Stimulated activated naive CD4-positive, alpha-beta T cell (primary cell): Measurements from ENCODE around the gene RTN1.

Experiments used
- DNase-seq, 6 experiments: peaks; one replicate each; lab custom pipeline; 2025; lab: John Stamatoyannopoulos, UW

The RTN1 gene, protein sequence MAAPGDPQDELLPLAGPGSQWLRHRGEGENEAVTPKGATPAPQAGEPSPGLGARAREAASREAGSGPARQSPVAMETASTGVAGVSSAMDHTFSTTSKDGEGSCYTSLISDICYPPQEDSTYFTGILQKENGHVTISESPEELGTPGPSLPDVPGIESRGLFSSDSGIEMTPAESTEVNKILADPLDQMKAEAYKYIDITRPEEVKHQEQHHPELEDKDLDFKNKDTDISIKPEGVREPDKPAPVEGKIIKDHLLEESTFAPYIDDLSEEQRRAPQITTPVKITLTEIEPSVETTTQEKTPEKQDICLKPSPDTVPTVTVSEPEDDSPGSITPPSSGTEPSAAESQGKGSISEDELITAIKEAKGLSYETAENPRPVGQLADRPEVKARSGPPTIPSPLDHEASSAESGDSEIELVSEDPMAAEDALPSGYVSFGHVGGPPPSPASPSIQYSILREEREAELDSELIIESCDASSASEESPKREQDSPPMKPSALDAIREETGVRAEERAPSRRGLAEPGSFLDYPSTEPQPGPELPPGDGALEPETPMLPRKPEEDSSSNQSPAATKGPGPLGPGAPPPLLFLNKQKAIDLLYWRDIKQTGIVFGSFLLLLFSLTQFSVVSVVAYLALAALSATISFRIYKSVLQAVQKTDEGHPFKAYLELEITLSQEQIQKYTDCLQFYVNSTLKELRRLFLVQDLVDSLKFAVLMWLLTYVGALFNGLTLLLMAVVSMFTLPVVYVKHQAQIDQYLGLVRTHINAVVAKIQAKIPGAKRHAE

DNA sequence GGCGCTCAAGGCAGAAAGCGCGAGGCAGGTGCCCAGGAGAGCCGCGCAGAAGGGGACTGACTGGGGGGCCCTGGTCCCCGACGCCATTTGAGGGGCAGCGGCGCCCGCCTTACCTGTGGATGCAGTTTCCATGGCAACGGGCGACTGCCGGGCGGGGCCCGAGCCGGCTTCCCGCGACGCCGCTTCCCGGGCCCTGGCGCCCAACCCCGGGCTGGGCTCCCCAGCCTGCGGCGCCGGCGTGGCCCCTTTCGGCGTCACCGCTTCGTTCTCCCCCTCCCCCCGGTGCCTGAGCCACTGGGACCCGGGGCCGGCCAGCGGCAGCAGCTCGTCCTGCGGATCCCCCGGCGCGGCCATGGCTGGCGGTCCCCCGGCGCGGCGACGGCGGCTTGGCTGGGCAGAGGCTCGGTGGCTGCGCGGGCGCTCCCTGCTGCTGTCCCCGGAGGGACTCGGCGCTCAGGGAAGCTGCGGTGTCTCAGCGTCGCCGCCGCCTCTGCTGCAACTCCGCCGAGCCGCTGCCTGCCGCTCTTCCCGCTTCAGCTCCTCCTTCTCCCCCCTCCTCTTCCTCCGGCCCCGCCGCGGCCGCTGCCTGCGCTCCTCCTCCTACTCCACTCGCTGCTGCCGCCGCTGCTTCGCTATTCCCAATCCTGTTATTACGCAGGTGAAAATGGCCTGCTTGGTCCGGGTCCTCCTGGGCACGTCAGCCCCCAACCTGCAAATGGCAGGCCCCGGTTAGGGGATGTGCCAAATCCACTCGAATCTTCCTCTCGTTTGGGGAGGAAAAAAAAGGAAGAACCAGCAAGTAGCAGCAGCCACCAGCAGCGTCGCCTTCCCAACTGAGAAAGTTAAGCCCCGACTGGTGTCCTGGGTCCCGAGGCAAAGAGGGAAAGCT, at the start of gene RTN1:
Gene RTN1 (minus strand): TSS at position 500 of the 889 bp plus-strand sequence. CDS start 146 bp downstream, at position 354.
- DNase-seq: no peak

DNA sequence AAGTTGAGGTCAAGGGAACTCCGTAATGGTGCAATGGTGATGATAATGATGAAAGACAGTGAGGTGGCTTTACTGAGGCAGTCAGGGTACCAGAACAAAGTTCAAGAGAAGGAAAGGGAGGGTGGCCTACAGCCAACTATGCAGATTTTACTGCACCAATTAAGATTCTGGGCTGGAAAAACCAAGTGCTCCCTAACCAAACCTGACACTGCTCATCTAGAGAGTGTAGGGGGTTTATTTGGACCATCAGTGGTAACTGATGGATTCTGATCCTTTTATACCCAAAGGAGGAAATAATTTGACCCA, 49.8 kb upstream of the RTN1 start:
- DNase-seq: no peak

DNA sequence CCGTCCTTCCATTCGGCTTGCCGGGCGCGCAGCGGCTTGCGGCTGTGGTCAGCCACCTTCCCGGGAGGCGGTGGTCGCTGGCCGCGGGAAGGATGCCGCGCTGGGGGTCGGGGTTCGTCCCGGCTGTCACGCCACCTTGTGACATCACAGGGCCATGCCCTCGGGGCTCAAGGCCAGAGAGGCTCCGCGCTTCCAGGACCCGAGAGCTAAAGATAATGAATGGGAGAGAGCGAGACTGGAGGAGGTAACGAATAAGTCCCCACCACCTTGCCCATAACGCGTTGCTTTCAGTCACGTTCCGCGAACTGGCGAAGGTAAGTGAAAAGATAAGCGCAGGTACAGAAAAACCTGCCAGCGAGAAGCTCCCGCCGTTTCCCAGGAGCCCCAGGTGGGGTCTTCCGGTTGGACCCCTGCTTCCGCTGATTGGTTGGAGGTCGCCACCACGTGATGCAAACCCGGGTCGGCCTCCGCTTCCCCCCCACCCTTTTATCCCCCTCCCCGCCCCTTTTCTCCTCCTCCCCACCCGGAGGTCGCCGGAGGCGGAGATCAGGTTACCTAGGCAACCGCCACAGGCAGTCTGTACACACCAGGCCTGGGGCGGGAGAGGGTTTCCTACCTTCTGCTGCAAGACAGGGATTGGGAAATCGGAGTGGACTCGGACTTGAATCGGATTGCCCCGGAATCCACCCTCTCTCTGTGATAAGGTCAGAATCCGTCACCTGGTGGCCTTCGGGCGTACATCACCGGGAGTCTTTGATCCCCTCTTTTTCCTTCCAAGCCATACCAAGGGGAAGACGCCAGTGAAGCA, 49.2 kb upstream of the RTN1 start, which contains the start of gene LRRC9:
Gene LRRC9 (plus strand): TSS at position 575 of the 808 bp plus-strand sequence.
- peak in 5 of 6 experiments; percentile 3 to 36 (median 19) for DNase-seq

DNA sequence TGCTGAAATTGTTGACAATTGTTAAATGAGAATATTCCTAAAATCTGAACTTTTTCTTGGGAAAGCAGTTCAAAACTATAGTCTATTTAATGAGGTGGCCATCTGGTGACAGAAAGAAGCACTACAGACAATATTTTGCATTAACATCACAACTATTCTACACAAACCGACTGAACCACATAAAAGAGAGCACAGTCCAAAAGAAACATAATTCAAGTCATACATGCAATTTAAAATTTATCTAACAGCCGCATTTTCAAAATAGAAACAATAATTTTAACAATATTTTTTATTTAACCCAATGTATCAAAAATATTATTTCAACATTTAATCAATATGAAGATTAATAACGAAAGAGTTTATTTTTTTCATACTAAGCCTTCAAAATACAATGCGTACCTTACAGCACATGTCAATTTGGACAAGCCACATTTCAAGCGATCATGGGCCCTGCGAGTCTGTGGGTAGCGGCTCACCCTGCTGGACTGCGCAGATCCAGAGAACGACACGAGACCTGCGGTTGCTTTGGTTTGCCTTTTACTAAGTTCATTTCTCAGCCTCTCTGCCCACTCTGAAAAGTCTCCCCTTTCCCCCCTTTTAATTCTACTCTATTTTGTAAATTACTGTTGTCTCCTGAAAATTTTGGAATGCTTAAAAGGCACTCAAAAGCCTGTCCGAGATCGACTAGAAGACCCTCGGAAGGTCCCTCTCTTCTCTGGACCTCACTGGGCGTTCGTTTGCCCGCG, 48.4 kb upstream of the RTN1 start:
- DNase-seq: peak in 2 of 6 experiments; percentile 12 to 22

DNA sequence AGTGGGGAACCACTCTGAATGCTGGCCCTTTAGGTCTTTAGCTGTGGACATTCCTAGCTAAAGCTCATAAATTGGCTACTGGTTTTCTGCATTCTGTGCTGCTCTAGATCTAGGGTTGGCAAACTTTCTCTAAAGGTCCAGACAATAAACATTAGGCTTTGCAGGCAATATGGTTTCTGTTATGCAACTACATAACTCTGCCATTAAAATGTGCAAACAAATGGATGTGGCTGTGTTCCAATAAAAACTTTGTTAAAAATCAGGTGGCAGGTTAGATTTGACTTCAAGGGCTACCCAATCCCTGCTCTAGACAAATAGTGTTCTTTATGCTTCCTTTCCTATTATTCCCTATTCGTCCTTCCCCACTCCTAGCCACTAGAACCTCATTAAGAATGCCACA, 42.6 kb upstream of the RTN1 start:
- no peak for DNase-seq

DNA sequence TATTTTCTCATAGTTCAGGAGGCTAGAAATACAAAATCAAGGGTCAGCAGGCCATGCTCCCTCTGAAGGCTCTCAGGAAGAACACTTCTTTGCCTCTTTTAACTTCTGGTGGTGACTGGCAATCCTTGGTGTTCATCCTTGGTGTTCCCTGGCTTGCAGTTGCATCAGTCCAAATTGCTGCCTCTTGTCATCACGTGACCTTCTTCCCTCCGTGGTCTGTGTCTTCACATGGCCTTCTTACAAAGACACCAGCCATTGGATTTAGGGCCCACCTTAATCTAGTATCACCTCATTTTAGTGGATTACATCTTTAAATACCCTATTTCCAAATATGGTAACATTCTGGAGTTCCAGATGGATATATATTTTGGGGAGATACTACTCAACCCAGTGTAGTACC, 41.9 kb upstream of the RTN1 start:
- DNase-seq: no peak

DNA sequence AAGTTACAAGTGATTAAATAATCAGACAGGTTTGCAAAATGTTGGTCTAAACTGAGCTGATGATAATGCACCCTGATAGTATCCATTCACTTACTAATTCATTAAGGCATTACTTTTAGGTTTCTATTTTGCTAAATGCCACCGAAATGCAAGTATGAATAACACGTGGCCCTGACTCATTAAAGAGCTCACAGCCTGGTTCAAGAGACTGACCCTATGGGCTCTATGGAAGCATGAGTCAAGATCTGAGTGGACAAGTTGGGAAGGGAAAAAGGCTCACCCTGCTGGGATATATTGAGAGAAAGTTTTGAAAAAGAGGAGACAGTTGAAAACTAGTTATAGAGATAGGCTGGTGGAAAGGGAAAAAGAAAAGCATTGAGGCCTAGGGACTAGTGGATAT, 34.6 kb upstream of the RTN1 start:
- DNase-seq: no peak

DNA sequence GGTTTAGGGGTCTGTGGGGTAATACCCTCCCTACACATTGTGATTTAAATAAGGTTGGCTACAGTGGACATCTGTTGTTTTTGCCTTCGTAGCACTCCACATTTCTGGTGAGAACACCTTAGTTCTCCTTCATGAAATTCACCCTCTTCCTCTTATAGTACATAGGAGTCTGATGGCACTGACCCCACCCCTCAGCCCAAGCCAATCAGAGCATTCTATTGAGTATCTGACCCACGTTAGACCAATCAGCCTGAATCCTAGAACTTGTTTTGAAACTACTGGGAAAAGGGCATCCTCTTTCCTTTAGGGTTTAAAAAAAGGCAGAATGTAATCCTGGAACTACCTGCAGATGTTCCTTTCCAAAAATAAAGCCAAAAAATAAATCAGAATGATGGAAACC, 33.6 kb upstream of the RTN1 start:
- DNase-seq: no peak

DNA sequence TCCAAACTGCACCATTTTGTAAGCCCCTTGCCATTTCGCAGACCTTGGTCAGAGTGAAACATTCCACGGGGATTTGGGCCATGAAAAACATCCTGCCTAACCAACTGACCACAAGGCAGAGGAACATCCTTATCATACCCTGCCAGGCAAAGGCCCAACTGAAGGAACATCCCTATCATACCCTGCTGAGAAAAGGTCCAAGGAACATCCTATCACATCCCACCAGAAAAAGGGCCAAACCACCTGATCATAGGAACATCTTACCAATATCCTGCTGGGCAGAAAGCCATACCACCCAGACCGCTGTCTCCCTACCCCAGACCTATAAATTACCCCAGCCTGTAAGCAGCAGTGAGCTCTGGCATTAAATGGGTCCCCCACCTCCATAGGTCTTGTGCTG, 30.0 kb upstream of the RTN1 start:
- DNase-seq: no peak

DNA sequence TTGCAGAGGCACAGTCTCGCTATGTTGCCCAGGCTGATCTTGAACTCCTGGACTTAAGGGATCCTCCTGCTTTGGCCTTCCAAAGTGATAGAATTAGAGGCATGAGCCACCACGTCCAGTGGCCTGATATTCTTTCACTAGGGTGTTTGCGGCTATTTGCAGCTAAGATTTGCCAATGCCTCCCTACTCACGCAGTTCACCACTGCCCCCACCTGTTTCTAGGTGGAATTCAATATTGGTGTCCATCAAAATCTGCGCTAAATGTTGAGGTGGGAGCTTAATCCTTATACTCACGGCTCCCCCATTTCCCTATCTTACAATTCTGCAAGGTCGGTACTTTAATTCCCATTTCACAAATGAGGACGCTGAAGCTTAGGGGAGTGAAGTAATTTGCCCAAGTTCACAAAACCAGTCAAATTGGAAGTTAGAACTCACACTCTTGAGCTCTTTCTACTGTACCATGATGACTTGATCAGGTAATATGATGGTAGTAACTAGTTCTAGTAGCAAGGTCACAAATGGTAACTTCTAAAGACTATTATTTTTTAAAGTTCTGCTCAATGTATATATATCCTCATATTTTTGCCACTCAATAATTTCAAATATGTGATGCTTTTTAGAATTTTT, 27.3 kb upstream of the RTN1 start:
- no peak for DNase-seq

DNA sequence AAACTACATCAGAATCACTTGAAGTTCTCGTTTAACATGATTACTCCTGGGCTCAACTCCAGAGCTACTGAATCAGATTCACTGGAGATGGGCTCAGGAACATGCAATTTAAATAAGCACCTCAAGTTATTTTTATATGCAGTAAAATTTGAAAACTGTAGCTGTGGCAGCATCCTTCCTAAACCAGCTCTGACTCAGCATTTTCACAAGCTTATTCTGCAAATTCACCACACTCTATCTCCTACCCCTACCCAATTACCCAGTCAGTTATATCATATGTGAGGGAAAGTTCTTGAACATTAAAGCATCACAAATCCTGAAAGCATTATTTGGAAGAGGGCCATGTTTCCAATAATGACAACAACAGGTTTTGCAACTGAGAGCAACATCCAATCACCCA, 25.1 kb upstream of the RTN1 start:
- no peak for DNase-seq

DNA sequence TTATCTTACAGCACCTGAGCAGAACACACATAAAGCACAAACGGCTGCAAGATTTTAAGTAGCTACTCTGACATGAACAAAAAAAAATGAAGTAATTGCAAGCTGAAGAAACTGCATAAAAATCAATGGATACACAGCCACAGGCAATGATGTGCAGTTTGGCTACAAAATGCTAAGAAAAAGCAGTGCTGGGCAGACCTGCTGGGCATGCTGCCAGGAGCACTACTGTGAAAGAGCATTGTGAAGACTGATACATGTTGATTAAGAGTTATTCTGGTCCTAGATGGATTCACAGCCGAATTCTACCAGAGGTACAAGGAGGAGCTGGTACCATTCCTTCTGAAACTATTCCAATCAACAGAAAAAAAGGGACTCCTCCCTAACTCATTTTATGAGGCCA, 20.1 kb upstream of the RTN1 start:
- DNase-seq: no peak

DNA sequence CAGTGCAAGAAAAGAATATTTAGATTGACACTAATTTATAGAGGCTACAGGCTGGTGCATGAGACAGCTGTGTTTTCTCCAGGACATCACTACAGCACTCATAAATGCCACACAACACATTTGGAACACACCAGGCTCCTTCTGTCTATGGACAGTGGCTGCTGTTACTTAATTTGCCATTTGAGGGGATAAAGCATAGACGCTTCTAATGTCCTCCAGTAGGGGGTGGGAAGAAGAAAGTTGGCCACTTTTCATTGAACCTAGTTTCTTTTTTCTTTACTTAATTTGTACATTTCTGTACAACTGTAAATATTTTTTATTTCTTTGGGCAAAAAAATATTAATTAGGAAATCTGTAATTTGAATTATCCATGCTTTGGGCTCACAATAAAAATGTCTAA, 12.4 kb upstream of the RTN1 start:
- DNase-seq: no peak

DNA sequence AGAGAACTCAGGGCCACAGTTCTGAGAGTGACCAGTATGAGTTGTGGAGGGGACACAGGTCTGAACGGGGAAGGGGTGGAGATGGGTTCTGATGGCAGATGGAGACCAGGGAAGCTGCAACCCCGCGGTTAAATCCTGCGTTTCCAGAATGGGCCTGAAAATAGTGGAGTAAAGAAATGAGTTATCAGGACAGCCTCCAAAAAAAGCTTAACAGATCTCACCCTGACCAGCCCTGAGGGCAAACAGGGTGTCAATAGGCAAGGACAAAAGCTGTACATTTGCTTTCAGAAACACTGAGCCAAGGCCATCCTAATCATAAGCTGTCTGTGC, 555 bp upstream of the RTN1 start:
- DNase-seq: no peak

DNA sequence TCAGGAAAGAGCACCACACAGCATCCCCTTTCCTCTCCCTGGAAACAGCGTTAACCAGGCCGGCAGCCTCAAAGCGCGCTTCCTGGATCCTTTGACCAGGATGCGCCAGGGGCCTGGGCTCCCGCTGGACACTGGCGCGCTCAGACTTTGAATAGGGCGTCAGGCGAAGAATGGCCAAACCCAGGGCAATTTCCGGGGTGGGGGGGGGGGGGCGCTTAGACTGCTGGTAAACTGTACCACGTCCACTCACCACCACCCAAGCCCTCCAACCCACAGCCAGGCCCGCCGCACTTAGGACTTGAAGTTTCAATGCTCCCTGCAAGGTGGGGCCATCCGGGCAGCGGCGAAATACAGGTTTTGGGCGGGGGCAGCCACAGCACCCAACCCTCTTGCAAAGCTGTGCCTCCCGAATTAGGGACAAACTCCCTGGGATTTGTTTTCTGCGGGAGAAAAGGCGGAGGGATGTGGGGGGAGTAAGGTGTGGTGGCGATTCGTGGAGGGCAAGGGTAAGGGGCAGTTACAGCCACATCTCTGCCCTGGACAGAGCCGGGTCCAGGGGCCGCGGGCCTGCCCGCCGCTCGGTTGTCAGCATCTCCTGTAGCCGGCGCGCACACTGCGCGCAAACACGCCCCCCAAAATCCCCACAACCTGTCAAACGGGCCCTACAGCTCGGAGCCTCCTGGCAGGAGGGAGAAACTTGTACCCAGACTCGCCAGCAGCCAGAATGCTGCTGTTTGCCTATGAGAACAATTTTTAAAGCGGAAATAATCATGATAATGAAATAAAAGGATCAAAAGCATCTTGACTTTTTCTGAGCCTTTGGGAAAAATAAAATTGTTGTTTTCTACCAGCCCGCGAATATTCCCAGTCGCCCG, 958 bp downstream of the RTN1 start:
- DNase-seq: no peak

DNA sequence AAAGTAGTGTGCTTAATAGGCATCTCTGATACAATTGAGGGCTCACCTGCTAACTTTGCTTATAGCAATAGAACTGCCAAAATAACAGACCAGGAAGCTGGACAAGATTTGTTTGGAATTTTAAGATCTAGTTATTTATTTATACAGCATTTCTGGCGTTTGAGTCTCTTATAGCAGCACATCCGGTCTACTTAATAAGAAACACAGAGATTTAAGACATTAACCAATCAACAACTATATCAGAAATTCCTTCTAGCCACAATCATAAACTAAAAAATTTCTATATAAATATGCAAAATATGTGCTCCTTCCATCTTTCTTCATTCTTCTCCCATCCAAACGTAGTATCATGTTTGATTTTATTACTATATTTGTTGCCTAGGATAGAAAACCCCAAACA, 2.6 kb downstream of the RTN1 start:
- no peak for DNase-seq

DNA sequence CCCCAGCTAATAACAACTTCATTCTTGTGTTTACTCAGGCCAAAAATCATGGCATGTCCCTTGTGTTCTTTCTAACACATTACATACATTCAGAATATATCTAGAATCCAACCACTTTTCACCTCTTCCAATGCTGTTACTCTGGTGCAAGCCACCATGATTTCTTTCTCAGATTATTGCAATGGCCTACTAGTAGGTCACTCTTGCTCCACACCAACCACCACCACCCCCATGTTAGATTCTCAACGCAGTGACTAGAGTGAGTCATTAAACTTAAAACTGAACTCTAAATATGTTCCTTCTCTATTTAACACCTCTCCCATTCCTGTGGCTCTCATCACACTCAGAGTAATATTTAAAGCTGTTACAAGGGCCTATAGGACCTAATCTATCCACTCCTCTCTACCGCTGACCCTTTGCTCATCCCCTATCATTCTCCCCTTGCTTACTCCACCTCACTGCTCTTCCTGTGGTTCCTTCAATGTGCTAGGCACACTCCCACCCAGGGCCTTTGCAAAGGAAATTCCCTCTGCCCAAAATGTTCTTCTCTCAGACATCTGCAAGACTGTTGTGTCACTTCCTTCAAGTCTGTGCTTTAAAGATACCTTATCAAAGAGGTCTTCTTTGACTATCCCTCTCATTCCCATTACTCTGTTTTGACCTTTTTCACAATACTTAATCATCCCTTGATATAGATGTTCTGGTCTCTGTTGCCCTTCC, 6.6 kb downstream of the RTN1 start:
- no peak for DNase-seq

DNA sequence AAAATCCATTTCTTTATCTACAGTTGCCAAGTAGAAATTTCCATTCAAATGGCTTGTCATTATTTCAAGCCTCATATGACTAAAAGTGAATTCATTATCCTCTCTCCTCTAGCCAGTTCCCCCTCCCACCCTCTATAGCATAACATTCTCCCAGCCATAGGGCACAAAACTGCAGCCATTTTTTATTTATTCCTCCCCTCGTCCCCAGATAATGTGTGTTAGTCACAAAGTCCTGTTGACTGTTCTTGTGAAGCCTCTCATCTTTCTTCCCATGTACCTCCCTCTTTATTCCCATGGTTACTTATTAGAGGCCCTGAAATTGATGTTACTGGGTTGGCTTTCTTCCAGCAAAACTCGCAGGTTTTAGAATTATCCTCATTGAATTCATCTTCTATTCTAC, 13.2 kb downstream of the RTN1 start:
- no peak for DNase-seq

DNA sequence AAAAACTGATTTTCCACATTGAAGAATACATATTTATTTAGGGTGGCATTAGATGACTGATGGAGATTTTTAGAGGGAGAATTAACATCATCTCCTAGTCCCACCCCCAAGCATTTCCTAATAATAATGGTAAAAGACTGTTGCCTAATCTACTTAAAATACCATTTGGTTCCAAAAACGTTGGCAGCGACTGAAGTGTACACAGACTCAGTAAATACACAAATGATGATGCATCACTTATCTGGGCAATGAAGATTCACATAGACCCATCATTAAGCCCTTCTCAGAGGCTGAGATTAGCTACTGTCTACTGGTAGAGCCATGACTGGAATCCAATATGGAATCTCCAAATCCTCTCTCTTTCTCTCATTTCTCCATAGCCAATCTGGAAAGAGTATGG, 18.2 kb downstream of the RTN1 start:
- DNase-seq: no peak
